GM19035 (cell line): ENCODE measurements around the gene RBL2.
"Not testable (repeated sequence)": the region's sequence is repeated elsewhere in the genome, so short reads cannot be mapped to it uniquely, and the experiment has no call there.

Source experiments
- ATAC-seq: cut with Tn5 transposase; IDR thresholded peaks from one replicate; pipeline ENCODE4 v1.9.1; 2021; ENCODE audit not compliant: unreplicated experiment

The RBL2 gene

GRCh38 chr16:53503991-53504663 is 69.9 kb downstream of the RBL2 start:
- no peak for ATAC-seq

GRCh38 chr16:53504665-53505064 is 70.4 kb downstream of the RBL2 start:
- no peak for ATAC-seq

- no peak for ATAC-seq
Observed at GRCh38 chr16:53506254-53506653, 72.0 kb downstream of the RBL2 start.

- ATAC-seq: no peak
Observed at GRCh38 chr16:53507464-53508179, 73.4 kb downstream of the RBL2 start.

GRCh38 chr16:53509906-53510703 is 75.8 kb downstream of the RBL2 start:
- no peak for ATAC-seq

- no peak for ATAC-seq
Observed at GRCh38 chr16:53510704-53511070, 76.4 kb downstream of the RBL2 start.

GRCh38 chr16:53511084-53511402 is 76.8 kb downstream of the RBL2 start:
- no peak for ATAC-seq

- ATAC-seq: no peak
Observed at GRCh38 chr16:53511403-53512280, 77.4 kb downstream of the RBL2 start.

GRCh38 chr16:53512795-53513194 is 78.5 kb downstream of the RBL2 start:
- ATAC-seq: not testable (repeated sequence)

- ATAC-seq: no peak
Observed at GRCh38 chr16:53515259-53515658, 81.0 kb downstream of the RBL2 start.

- ATAC-seq: no peak
Observed at GRCh38 chr16:53515811-53516210, 81.5 kb downstream of the RBL2 start.

- ATAC-seq: no peak
Observed at GRCh38 chr16:53517851-53518250, 83.6 kb downstream of the RBL2 start.

- ATAC-seq: peak; percentile 97
Observed at GRCh38 chr16:53518550-53519416, 84.5 kb downstream of the RBL2 start.

GRCh38 chr16:53519417-53520091 is 85.3 kb downstream of the RBL2 start:
- no peak for ATAC-seq

GRCh38 chr16:53523126-53523804 is 89.0 kb downstream of the RBL2 start:
- no peak for ATAC-seq

- no peak for ATAC-seq
Observed at GRCh38 chr16:53523971-53524548, 89.8 kb downstream of the RBL2 start.

GRCh38 chr16:53528797-53529196 is 94.5 kb downstream of the RBL2 start:
- no peak for ATAC-seq

- ATAC-seq: no peak
Observed at GRCh38 chr16:53529513-53529912, 95.2 kb downstream of the RBL2 start.

- no peak for ATAC-seq
Observed at GRCh38 chr16:53530046-53530445, 95.8 kb downstream of the RBL2 start.
